Esophagus squamous epithelium (tissue), 5 donors: ENCODE measurements around the gene CSNK1E. TPM values are rescaled to one million over a fixed set of nuclear protein-coding genes. Genes with fewer than 3 reads are reported as not detected.

Experiments used
- DNase-seq: peaks from one replicate; lab custom pipeline; 2025; lab: John Stamatoyannopoulos, UW
- H3K27ac ChIP-seq, 4 donors: fragments of 200-600 bp; sonication (generic); one replicate each; pipeline ENCODE4 v1.5.1; 2016 to 2019; ENCODE audit warnings: mild to moderate bottlenecking in 1 of 4
- H3K27me3 ChIP-seq, 4 donors: fragments of 200-600 bp; sonication (generic); 1 replicate in 3 of 4; 2 replicates in 1 of 4; pipeline versions ENCODE4 v1.5.1 to v1.6.0; 2017 to 2021; ENCODE audit warnings: antibody characterized with exemption in 1 of 4
- H3K36me3 ChIP-seq, 3 donors: fragments of 200-600 bp; sonication (generic); one replicate each; pipeline ENCODE4 v1.5.1; 2016 to 2019
- H3K4me1 ChIP-seq, 3 donors: fragments of 200-600 bp; sonication (generic); one replicate each; pipeline ENCODE4 v1.5.1; 2017 to 2019
- H3K4me3 ChIP-seq, 4 donors: fragments of 200-600 bp; sonication (generic); 1 replicate in 3 of 4; 2 replicates in 1 of 4; pipeline ENCODE4 v1.5.1; 2016 to 2019; ENCODE audit warnings: mild to moderate bottlenecking in 2 of 4, moderate library complexity in 1 of 4
- H3K9me3 ChIP-seq, 3 donors: fragments of 200-600 bp; sonication (generic); one replicate each; pipeline ENCODE4 v1.5.1; 2016 to 2019
- CTCF ChIP-seq, 6 experiments: fragments of 450-650 bp in 4 of 6; fragments of 200-600 bp in 2 of 6; sonication (generic) in 2 of 6; IDR thresholded peaks; one replicate each; pipeline ENCODE4 v1.5.1; 2016 to 2019; ENCODE audit warnings: antibody characterized with exemption in 6 of 6, mild to moderate bottlenecking in 4 of 6, moderate library complexity in 4 of 6
- POLR2A ChIP-seq, 4 donors: fragments of 450-650 bp; IDR thresholded peaks; one replicate each; pipeline ENCODE4 v1.6.1; 2017; ENCODE audit warnings: antibody characterized with exemption in 4 of 4, mild to moderate bottlenecking in 4 of 4, moderate library complexity in 3 of 4
- WGBS, 2 donors: methylation state at CpG; one replicate each; pipeline ENCODE4 v1.1.5; 2018; 5-methylcytosine and 5-hydroxymethylcytosine counted together
- intact Hi-C: fragments of 100-400 bp; cut with DNase I; formaldehyde crosslinking; loops from one replicate; pipeline ENCODE4 v1.15.0; 2022
- total RNA-seq, 4 donors: library from RNA; depleted of rRNA; stranded (reverse); fragments of >200 nt; gene quantifications; one replicate each; pipeline ENCODE4 v1.1.0, GENCODE V29; 2016
- donor health status: DM: yes; HTN: yes; CAD: no.

Gene CSNK1E
- total RNA-seq, 4 donors from 2014 or later = 40.8 to 94.4 (median 55.9) TPM

GRCh38 chr22:38353701-38354100, 36.5 kb upstream of the CSNK1E start:
- 65 to 73% methylated on average over 4 of the region's 10 CpGs for WGBS, 2 donors
- H3K9me3 ChIP-seq = no peaks in the 10 kb centered on the region
- no peaks in the 10 kb centered on the region for H3K27me3 ChIP-seq
- H3K4me1 ChIP-seq = peaks cover 0 to 9% (median 8%) of the 10 kb centered on the region in 3 donors
- no peak for DNase-seq
- no peak overlapping the region for H3K27ac ChIP-seq
- intact Hi-C loops = loop anchor here (5.0 kb wide), 1 partner anchor 296 kb away; the partner anchor contains the start of gene PICK1
- H3K36me3 ChIP-seq = peaks cover 0 to 11% (median 0%) of the 10 kb centered on the region in 3 donors
- no peak overlapping the region for H3K4me3 ChIP-seq
- TF ChIP-seq CTCF (IDR thresholded peaks at IDR 0.05) = no peak
- no peak for TF ChIP-seq POLR2A (IDR thresholded peaks at IDR 0.05)

- H3K36me3 ChIP-seq = peaks cover 0 to 11% (median 0%) of the 10 kb centered on the region in 3 donors
- H3K9me3 ChIP-seq = no peaks in the 10 kb centered on the region
- peaks cover 0 to 14% (median 8%) of the 10 kb centered on the region in 3 donors for H3K4me1 ChIP-seq
- WGBS, 2 donors = 73% methylated on average over 5 of the region's 33 CpGs; no CpG with 5 or more reads in 1 of the 2 donors
- intact Hi-C loops = loop anchor here (5.0 kb wide), 1 partner anchor 296 kb away; the partner anchor contains the start of gene PICK1
- DNase-seq = no peak
- TF ChIP-seq CTCF (IDR thresholded peaks at IDR 0.05) = peak; percentile 87 to 99 (median 98)
- TF ChIP-seq POLR2A (IDR thresholded peaks at IDR 0.05) = no peak
- H3K27me3 ChIP-seq = no peaks in the 10 kb centered on the region
- H3K27ac ChIP-seq = no peak overlapping the region
- no peak overlapping the region for H3K4me3 ChIP-seq
Observed at GRCh38 chr22:38353142-38353629, 36.0 kb upstream of the CSNK1E start.

GRCh38 chr22:38352436-38352835, 35.2 kb upstream of the CSNK1E start:
- H3K27me3 ChIP-seq = peaks cover 0 to 3% (median 0%) of the 10 kb centered on the region in 4 donors
- no peak for DNase-seq
- intact Hi-C loops = loop anchor here (5.0 kb wide), 1 partner anchor 295 kb away; the partner anchor contains the start of gene PICK1
- H3K4me3 ChIP-seq = no peak overlapping the region
- H3K9me3 ChIP-seq = no peaks in the 10 kb centered on the region
- 67 to 79% methylated on average over 1 to 4 of the region's 4 CpGs for WGBS, 2 donors
- TF ChIP-seq CTCF (IDR thresholded peaks at IDR 0.05) (no peak), POLR2A (IDR thresholded peaks at IDR 0.05) (no peak)
- peaks cover 0 to 14% (median 8%) of the 10 kb centered on the region in 3 donors for H3K4me1 ChIP-seq
- no peak overlapping the region for H3K27ac ChIP-seq
- H3K36me3 ChIP-seq = peaks cover 0 to 11% (median 0%) of the 10 kb centered on the region in 3 donors

- peaks cover 0 to 11% (median 0%) of the 10 kb centered on the region in 3 donors for H3K36me3 ChIP-seq
- H3K4me1 ChIP-seq = peaks cover 0 to 14% (median 8%) of the 10 kb centered on the region in 3 donors
- no peak for TF ChIP-seq POLR2A (IDR thresholded peaks at IDR 0.05)
- TF ChIP-seq CTCF (IDR thresholded peaks at IDR 0.05) = no peak
- H3K27me3 ChIP-seq = peaks cover 0 to 14% (median 0%) of the 10 kb centered on the region in 4 donors
- DNase-seq = no peak
- no peaks in the 10 kb centered on the region for H3K9me3 ChIP-seq
- H3K27ac ChIP-seq = no peak overlapping the region
- WGBS, 2 donors = 84 to 91% methylated on average over 9 of the region's 9 CpGs
- H3K4me3 ChIP-seq = no peak overlapping the region
- intact Hi-C loops = loop anchor here (5.0 kb wide), 1 partner anchor 293 kb away; the partner anchor contains the start of gene PICK1
Observed at GRCh38 chr22:38350444-38351359, 33.5 kb upstream of the CSNK1E start.
